Muscle layer of duodenum (tissue), 2 donors: Measurements from ENCODE around the gene CHKA.
"Not testable (repeated sequence)": the region's sequence is repeated elsewhere in the genome, so short reads cannot be mapped to it uniquely, and the experiment has no call there.

Experiments
- H3K27ac ChIP-seq: one replicate; pipeline ENCODE4 v1.7.0; 2013; ENCODE audit warnings: mild to moderate bottlenecking, low read length
- H3K27me3 ChIP-seq: one replicate; pipeline ENCODE4 v1.7.0; 2013; ENCODE audit warnings: low read depth, mild to moderate bottlenecking, control low read depth, low read length
- H3K36me3 ChIP-seq, 2 donors: one replicate each; pipeline ENCODE4 v1.7.0; 2013; ENCODE audit warnings: low read length in 2 of 2, control low read depth in 1 of 2, mild to moderate bottlenecking in 1 of 2; ENCODE audit not compliant: insufficient read depth in 2 of 2, control insufficient read depth in 1 of 2
- H3K4me1 ChIP-seq, 2 donors: one replicate each; pipeline ENCODE4 v1.7.0; 2013; ENCODE audit warnings: low read length in 2 of 2, mild to moderate bottlenecking in 2 of 2, control low read depth in 1 of 2, moderate library complexity in 1 of 2; ENCODE audit not compliant: insufficient read depth in 2 of 2, control insufficient read depth in 1 of 2
- H3K4me3 ChIP-seq, 2 donors: one replicate each; pipeline ENCODE4 v1.7.0; 2013; ENCODE audit warnings: low read length in 2 of 2, low read depth in 1 of 2, mild to moderate bottlenecking in 1 of 2
- H3K9me3 ChIP-seq, 2 donors: one replicate each; pipeline ENCODE4 v1.7.0; 2013; ENCODE audit warnings: low read length in 2 of 2, control low read depth in 1 of 2, mild to moderate bottlenecking in 1 of 2; ENCODE audit not compliant: control insufficient read depth in 1 of 2
- donor health status: healthy.

Gene CHKA

GRCh38 chr11:68113986-68114385 is 7.2 kb downstream of the CHKA start:
- Histone ChIP-seq H3K9me3 (no peaks in the 10 kb centered on the region), H3K27ac (no peak overlapping the region), H3K27me3 (no peaks in the 10 kb centered on the region), H3K4me3 (no peak overlapping the region), H3K4me1 (peaks cover 19 to 28% of the 10 kb centered on the region in 2 donors), H3K36me3 (no peaks in the 10 kb centered on the region)

GRCh38 chr11:68107689-68108088 is 13.5 kb downstream of the CHKA start:
- Histone ChIP-seq H3K36me3 (no peaks in the 10 kb centered on the region), H3K27ac (peak overlapping the region; percentile 52), H3K4me3 (no peak overlapping the region), H3K27me3 (no peaks in the 10 kb centered on the region), H3K4me1 (peaks cover 0 to 7% of the 10 kb centered on the region in 2 donors), H3K9me3 (no peaks in the 10 kb centered on the region)

GRCh38 chr11:68106165-68106940 is 14.8 kb downstream of the CHKA start:
- no peak overlapping the region for H3K4me3 ChIP-seq
- H3K27ac ChIP-seq = peak overlapping the region; percentile 52
- no peaks in the 10 kb centered on the region for H3K27me3 ChIP-seq
- H3K4me1 ChIP-seq = peaks cover 0 to 7% of the 10 kb centered on the region in 2 donors
- H3K36me3 ChIP-seq = no peaks in the 10 kb centered on the region
- H3K9me3 ChIP-seq = no peaks in the 10 kb centered on the region

- Histone ChIP-seq H3K27ac (peak overlapping the region; percentile 35), H3K4me1 (peaks cover 0 to 6% of the 10 kb centered on the region in 2 donors), H3K27me3 (no peaks in the 10 kb centered on the region), H3K4me3 (peak overlapping the region in 1 of 2 donors; percentile 27), H3K36me3 (no peaks in the 10 kb centered on the region), H3K9me3 (no peaks in the 10 kb centered on the region)
Observed at GRCh38 chr11:68099474-68100405, 21.4 kb downstream of the CHKA start.

- no peaks in the 10 kb centered on the region for H3K27me3 ChIP-seq
- H3K36me3 ChIP-seq = no peaks in the 10 kb centered on the region
- peak overlapping the region; percentile 35 for H3K27ac ChIP-seq
- no peak overlapping the region for H3K4me3 ChIP-seq
- no peaks in the 10 kb centered on the region for H3K9me3 ChIP-seq
- peaks cover 0 to 6% of the 10 kb centered on the region in 2 donors for H3K4me1 ChIP-seq
Observed at GRCh38 chr11:68099057-68099456, 22.1 kb downstream of the CHKA start.

- Histone ChIP-seq H3K4me1 (peaks cover 0 to 6% of the 10 kb centered on the region in 2 donors), H3K9me3 (no peaks in the 10 kb centered on the region), H3K36me3 (no peaks in the 10 kb centered on the region), H3K4me3 (no peak overlapping the region), H3K27me3 (no peaks in the 10 kb centered on the region), H3K27ac (no peak overlapping the region)
Observed at GRCh38 chr11:68096962-68097361, 24.2 kb downstream of the CHKA start.

GRCh38 chr11:68093565-68093964 is 27.6 kb downstream of the CHKA start:
- no peaks in the 10 kb centered on the region for H3K27me3 ChIP-seq
- H3K4me1 ChIP-seq = no peaks in the 10 kb centered on the region
- H3K36me3 ChIP-seq = no peaks in the 10 kb centered on the region
- no peak overlapping the region for H3K4me3 ChIP-seq
- H3K27ac ChIP-seq = no peak overlapping the region
- no peaks in the 10 kb centered on the region for H3K9me3 ChIP-seq

GRCh38 chr11:68092946-68093345 is 28.2 kb downstream of the CHKA start:
- not testable (repeated sequence) for H3K4me1 ChIP-seq, H3K4me3 ChIP-seq, H3K9me3 ChIP-seq, H3K27me3 ChIP-seq, H3K27ac ChIP-seq, H3K36me3 ChIP-seq

- Histone ChIP-seq H3K4me1 (no peaks in the 10 kb centered on the region), H3K9me3 (no peaks in the 10 kb centered on the region), H3K27ac (no peak overlapping the region), H3K36me3 (no peaks in the 10 kb centered on the region), H3K27me3 (no peaks in the 10 kb centered on the region), H3K4me3 (no peak overlapping the region)
Observed at GRCh38 chr11:68092411-68092810, 28.8 kb downstream of the CHKA start.

GRCh38 chr11:68090706-68091105 is 30.5 kb downstream of the CHKA start:
- H3K36me3 ChIP-seq = no peaks in the 10 kb centered on the region
- no peaks in the 10 kb centered on the region for H3K9me3 ChIP-seq
- H3K27ac ChIP-seq = peak overlapping the region; percentile 16
- no peaks in the 10 kb centered on the region for H3K4me1 ChIP-seq
- no peaks in the 10 kb centered on the region for H3K27me3 ChIP-seq
- no peak overlapping the region for H3K4me3 ChIP-seq

- no peaks in the 10 kb centered on the region for H3K36me3 ChIP-seq
- H3K27ac ChIP-seq = peak overlapping the region; percentile 16
- no peaks in the 10 kb centered on the region for H3K4me1 ChIP-seq
- H3K4me3 ChIP-seq = no peak overlapping the region
- no peaks in the 10 kb centered on the region for H3K9me3 ChIP-seq
- no peaks in the 10 kb centered on the region for H3K27me3 ChIP-seq
Observed at GRCh38 chr11:68090287-68090686, 30.9 kb downstream of the CHKA start.
